Liver (tissue), 3 donors: ENCODE data around the gene PCDHA1.

ENCODE experiments used
- EGR1 ChIP-seq, 2 donors: IDR thresholded peaks; 2 replicates each; pipeline ENCODE4 v1.6.1; 2016 to 2018; ENCODE audit warnings: antibody characterized with exemption in 2 of 2, low read depth in 2 of 2
- FOXA2 ChIP-seq: IDR thresholded peaks from 2 replicates; pipeline ENCODE4 v1.6.1; 2016; ENCODE audit warnings: antibody characterized with exemption
- GABPA ChIP-seq, 2 donors: IDR thresholded peaks in 1 of 2; conservative IDR thresholded peaks in 1 of 2; 2 replicates each; pipeline ENCODE4 v1.6.1; 2016; ENCODE audit warnings: antibody characterized with exemption in 2 of 2, mild to moderate bottlenecking in 1 of 2, moderate library complexity in 1 of 2
- HNF4A ChIP-seq, 2 donors: conservative IDR thresholded peaks; 2 replicates each; pipeline ENCODE4 v1.6.1; 2016; ENCODE audit warnings: antibody characterized with exemption in 2 of 2, mild to moderate bottlenecking in 2 of 2
- HNF4G ChIP-seq: IDR thresholded peaks from 2 replicates; pipeline ENCODE4 v1.6.1; 2016; ENCODE audit warnings: antibody characterized with exemption
- JUND ChIP-seq, 2 donors: IDR thresholded peaks; 2 replicates each; pipeline ENCODE4 v1.6.1; 2016; ENCODE audit warnings: antibody characterized with exemption in 2 of 2
- RAD21 ChIP-seq, 2 donors: IDR thresholded peaks; 2 replicates each; pipeline ENCODE4 v1.6.1; 2016; ENCODE audit warnings: antibody characterized with exemption in 2 of 2, mild to moderate bottlenecking in 2 of 2
- SP1 ChIP-seq: IDR thresholded peaks from 2 replicates; pipeline ENCODE4 v1.6.1; 2018; ENCODE audit warnings: antibody characterized with exemption, mild to moderate bottlenecking
- TAF1 ChIP-seq: conservative IDR thresholded peaks from 2 replicates; pipeline ENCODE4 v1.6.1; 2016; ENCODE audit warnings: antibody characterized with exemption, mild to moderate bottlenecking
- YY1 ChIP-seq: IDR thresholded peaks from 2 replicates; pipeline ENCODE4 v1.6.1; 2016; ENCODE audit warnings: antibody characterized with exemption, mild to moderate bottlenecking
- TF ChIP-seq, protein P1 (sequence below): fragments of 150-350 bp; IDR thresholded peaks from 2 replicates; pipeline ENCODE4 v1.5.1; 2017; ENCODE audit warnings: improper control_type of control experiment, low read depth, low read length; ENCODE audit not compliant: missing input control
- TF ChIP-seq, protein P2 (sequence below): IDR thresholded peaks from 2 replicates; pipeline ENCODE4 v1.6.1; 2016; ENCODE audit warnings: antibody characterized with exemption
- TF ChIP-seq, protein P3 (sequence below): IDR thresholded peaks from 2 replicates; pipeline ENCODE4 v1.6.1; 2016; ENCODE audit warnings: antibody characterized with exemption, mild to moderate bottlenecking
- TF ChIP-seq, protein P4 (sequence below): IDR thresholded peaks from 2 replicates; pipeline ENCODE4 v1.6.1; 2016; ENCODE audit warnings: antibody characterized with exemption
- donor health status: healthy.
- donor health status: healthy.

DNA sequence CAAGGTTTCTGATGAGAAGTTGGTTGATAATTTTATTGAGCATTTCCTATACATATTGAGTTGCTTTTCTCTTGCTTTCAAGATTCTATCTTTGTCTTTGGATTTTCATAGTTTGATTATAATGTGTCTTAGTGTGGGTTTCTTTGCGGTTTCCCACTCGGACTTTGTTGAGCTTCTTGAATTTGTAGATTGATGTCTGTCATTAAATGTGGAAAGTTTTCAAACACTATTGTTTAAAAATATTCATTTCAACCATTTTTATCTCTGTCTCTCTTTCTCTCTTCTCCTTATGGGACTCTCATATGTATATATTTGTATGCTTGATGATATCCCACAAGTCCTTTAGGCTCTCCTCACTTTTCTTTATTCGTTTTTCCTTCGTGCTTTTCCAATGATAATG lies 18.5 kb upstream of the PCDHA1 start:
- TF ChIP-seq, protein P1, sequence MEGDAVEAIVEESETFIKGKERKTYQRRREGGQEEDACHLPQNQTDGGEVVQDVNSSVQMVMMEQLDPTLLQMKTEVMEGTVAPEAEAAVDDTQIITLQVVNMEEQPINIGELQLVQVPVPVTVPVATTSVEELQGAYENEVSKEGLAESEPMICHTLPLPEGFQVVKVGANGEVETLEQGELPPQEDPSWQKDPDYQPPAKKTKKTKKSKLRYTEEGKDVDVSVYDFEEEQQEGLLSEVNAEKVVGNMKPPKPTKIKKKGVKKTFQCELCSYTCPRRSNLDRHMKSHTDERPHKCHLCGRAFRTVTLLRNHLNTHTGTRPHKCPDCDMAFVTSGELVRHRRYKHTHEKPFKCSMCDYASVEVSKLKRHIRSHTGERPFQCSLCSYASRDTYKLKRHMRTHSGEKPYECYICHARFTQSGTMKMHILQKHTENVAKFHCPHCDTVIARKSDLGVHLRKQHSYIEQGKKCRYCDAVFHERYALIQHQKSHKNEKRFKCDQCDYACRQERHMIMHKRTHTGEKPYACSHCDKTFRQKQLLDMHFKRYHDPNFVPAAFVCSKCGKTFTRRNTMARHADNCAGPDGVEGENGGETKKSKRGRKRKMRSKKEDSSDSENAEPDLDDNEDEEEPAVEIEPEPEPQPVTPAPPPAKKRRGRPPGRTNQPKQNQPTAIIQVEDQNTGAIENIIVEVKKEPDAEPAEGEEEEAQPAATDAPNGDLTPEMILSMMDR = no peak
- TF ChIP-seq SP1 = no peak
- TF ChIP-seq EGR1 (IDR thresholded peaks at IDR 0.05; ENCODE audit: low read depth in 2 of 2) = no peak
- no peak for TF ChIP-seq RAD21 (IDR thresholded peaks at IDR 0.05)
- TF ChIP-seq, protein P2, sequence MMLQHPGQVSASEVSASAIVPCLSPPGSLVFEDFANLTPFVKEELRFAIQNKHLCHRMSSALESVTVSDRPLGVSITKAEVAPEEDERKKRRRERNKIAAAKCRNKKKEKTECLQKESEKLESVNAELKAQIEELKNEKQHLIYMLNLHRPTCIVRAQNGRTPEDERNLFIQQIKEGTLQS = no peak
- no peak for TF ChIP-seq YY1
- TF ChIP-seq, protein P3, sequence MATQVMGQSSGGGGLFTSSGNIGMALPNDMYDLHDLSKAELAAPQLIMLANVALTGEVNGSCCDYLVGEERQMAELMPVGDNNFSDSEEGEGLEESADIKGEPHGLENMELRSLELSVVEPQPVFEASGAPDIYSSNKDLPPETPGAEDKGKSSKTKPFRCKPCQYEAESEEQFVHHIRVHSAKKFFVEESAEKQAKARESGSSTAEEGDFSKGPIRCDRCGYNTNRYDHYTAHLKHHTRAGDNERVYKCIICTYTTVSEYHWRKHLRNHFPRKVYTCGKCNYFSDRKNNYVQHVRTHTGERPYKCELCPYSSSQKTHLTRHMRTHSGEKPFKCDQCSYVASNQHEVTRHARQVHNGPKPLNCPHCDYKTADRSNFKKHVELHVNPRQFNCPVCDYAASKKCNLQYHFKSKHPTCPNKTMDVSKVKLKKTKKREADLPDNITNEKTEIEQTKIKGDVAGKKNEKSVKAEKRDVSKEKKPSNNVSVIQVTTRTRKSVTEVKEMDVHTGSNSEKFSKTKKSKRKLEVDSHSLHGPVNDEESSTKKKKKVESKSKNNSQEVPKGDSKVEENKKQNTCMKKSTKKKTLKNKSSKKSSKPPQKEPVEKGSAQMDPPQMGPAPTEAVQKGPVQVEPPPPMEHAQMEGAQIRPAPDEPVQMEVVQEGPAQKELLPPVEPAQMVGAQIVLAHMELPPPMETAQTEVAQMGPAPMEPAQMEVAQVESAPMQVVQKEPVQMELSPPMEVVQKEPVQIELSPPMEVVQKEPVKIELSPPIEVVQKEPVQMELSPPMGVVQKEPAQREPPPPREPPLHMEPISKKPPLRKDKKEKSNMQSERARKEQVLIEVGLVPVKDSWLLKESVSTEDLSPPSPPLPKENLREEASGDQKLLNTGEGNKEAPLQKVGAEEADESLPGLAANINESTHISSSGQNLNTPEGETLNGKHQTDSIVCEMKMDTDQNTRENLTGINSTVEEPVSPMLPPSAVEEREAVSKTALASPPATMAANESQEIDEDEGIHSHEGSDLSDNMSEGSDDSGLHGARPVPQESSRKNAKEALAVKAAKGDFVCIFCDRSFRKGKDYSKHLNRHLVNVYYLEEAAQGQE = no peak
- no peak for TF ChIP-seq JUND (IDR thresholded peaks at IDR 0.05)
- no peak for TF ChIP-seq HNF4G
- no peak for TF ChIP-seq GABPA (IDR thresholded peaks at IDR 0.05 in 1 of 2, conservative IDR thresholded peaks at IDR 0.05 in 1 of 2)
- TF ChIP-seq, protein P4, sequence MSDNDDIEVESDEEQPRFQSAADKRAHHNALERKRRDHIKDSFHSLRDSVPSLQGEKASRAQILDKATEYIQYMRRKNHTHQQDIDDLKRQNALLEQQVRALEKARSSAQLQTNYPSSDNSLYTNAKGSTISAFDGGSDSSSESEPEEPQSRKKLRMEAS = no peak
- no peak for TF ChIP-seq FOXA2
- no peak for TF ChIP-seq HNF4A (conservative IDR thresholded peaks at IDR 0.05)
- no peak for TF ChIP-seq TAF1
